HG03135 (cell line): Measurements from ENCODE around the gene ZNF793.
A peak's percentile ranks its signal among the peaks of the same experiment; 100 is the strongest.

Source experiments
- ATAC-seq: cut with Tn5 transposase; IDR thresholded peaks from one replicate; pipeline ENCODE4 v1.9.1; 2021; ENCODE audit warnings: mild to moderate bottlenecking, moderate library complexity; ENCODE audit not compliant: unreplicated experiment

Gene ZNF793

DNA sequence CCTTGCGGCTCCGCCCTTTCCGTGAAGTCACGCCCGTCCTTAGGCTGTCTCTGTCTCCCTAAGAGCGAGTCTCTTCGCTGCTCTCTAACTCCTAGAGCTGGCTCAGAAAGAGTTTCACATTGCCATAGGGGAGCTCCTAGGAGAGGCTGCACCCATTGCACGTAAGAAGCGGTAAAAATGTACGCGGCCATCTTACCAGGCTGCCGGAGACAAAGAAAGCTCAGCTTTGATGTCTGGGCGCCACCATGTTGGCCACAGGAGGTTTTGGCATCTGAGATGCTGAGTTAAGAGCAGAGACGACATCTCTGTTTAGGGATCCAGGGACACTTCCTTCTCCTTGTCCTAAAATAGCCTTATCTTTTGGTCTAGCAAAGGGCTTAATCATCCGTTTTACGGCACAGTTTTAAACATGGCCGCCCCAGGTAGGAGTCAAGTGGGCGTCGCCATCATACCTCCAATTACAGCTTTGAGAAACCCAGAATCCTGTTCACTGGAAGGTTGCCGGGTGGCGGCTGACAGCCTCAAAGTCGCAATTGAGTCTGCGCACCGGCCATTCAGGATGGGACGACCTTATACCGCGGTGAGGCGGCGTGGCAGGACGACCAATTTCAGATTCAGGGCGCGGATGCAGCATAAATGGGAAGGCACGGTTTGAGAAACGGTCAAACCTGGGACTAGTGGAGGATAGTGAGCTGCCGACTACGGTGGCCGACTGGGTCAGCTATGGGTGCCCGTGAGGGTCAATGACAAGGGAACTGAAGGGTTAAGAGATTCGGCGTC lies at the start of gene ZNF793:
ZNF793 (plus strand) TSS at position 553 of the 780 bp plus-strand sequence. CDS start 16,501 bp downstream, outside the sequence.
- no peak for ATAC-seq

DNA sequence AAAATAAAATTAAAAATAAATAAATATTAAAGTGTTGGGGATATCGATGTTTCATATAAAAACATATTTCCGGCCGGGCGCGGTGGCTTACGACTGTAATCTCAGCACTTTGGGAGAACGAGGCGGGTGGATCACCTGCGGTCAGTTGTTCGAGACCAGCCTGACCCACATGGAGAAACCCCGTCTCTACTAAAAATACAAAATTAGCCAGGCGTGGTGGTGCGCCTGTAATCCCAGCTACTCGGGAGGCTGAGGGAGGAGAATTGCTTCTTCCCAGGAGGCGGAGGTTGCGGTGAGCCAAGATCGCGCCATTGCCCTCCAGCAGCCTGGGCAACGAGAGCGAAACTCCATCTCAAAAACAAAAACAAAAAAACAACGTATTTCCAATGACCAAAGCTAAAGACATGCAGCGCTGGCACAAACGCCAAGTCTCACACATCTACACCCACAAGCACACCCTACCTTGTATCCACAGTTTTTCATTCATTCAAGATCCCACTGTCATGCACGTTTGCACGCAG lies 40.4 kb upstream of the ZNF793 start:
- no peak for ATAC-seq

DNA sequence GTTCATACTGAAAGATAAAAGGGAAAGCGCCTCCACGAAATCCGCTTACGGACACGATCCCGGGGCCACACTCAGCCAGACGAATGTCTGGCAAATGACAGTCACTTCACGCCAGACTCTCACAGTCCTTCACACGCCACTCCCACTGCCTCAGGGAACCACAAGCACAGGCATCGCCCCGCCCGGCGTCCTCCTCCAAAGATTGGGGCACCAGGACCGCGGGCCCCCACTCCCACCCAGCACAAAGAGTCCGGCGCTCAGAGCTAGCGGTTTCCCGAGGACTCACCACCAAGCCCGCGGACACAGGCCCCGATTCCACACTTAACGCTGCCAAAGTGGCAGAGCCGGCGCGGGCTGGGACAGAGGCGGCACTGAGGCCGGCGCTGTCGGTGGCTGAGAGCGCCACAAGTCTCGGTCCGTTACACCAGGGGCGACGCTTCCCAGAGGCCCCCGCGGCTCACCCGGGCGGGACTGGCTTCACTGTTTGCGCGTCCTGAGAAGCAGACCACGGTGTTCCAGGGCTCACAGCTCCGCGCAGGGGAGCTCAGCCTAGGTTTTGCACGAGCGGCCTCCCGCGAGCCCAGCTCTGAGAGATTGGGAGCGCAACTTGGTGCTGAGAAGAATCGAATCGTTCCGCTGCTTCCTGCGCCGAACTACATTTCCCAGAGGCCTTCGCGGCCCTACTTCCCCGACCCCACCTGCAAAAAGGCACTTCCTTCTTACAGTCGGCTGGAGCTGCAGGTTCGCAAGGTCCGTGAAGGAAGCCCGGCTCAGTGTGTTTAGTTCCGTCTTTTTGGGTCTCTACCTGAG lies 39.7 kb upstream of the ZNF793 start, which contains the start of gene ZNF569:
ZNF569 (minus strand) TSS at position 647 of the 810 bp plus-strand sequence. CDS start 22,523 bp downstream, outside the sequence.
- ATAC-seq, result peak; percentile 68

DNA sequence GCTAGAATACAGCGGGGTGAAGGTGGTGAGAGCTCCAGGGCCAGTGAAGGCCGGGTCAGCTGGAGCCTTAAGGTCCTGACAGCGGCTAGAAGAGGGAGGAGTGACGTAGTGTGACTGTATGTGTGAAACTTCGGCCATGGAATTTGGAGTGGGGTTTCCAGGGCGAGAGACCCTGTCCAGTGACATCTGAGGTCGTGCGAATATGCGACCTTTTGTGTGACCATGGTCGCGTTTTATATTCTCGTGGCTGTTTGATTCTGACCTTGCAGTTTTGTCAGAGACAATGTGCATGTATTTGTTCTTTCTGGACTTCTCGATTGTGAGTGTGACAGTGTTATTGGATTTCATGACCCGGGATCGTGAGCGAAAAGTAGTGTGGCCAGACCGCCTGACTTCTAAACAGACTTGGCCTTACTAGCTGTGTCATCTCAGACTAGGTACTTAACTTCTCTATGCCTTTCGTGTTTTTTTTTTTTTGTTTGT lies 39.1 kb upstream of the ZNF793 start:
- ATAC-seq, result no peak

DNA sequence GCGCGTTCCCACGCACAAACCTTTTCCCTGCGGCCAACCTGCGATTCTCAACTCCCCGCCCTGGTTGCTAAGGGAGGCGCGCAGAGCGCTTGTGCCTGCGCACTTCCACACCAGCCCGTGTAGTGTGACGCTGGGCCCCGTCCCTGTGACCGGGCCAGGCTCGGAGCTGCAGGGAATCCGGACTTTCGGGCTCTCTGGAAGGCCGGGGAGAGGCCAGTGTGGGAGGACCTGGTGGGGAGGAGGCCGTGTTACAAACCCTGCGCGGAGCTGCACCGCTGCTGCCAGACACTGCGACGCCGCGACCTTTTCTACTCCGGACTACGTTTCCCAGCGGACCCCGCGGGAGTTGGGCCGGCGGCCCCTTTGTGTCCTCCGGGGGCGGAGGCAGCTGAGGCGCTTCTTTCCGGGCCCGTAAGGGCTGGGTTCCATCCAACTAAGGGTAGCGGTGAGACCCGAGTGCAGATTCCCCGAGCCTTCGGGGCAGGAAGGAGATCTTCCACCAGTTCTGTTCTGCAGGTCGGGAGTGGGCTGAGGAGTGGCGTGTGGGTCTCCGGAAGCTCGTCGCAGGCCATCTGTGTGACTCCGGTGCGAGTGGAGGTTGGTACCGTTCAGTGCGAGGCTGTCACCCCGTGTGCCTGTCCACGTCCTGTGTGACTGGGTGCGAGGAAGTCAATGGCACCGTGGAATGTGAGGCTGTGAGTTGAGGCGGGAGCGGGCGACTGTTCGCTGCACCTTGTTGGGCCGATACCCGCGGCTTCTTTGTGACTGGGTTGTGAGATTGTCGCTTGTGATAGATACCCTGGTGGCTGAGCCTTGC lies 37.6 kb upstream of the ZNF793 start, which contains the start of gene ZNF570:
ZNF570 (plus strand) TSS at position 396 of the 817 bp plus-strand sequence. CDS start 999 bp downstream, outside the sequence.
- ATAC-seq, result peak; percentile 64

DNA sequence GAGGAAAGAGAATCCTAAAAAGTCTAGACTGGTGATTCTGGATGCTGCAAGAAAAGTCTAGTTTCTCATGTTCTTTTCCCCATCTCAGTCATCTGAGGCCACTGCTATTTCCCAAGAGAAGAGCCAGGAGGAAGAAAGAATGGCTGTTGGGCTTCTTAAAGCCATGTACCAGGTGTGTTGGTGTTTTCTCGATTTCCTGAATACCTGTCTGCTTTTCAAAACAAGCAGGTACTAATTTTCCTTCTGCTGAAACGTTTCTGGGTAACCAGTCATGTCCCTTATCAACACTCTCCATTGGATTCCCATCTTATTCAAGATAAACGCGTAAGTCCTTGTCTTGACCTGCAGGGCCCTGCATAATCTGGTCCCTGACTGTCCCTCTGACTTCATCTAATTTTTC lies 36.5 kb upstream of the ZNF793 start:
- no peak for ATAC-seq

DNA sequence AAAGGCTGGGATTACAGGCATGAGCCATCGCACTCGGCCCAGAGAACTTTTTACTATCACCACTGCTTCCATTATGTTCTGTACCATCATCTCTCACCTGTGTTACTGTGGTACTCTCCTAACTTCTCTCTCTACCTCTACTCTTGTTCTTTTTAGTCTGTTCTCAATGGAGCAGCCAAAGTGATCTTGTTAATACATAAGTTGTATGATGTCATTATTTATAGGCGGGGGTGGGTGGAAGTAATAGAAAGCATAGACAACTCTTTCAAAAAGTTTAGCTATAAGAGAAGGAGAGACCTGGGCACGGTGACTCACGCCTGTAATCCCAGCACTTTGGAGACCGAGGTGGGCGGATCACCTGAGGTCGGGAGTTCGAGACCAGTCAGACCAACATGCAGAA lies 34.6 kb upstream of the ZNF793 start:
- ATAC-seq, result no peak

DNA sequence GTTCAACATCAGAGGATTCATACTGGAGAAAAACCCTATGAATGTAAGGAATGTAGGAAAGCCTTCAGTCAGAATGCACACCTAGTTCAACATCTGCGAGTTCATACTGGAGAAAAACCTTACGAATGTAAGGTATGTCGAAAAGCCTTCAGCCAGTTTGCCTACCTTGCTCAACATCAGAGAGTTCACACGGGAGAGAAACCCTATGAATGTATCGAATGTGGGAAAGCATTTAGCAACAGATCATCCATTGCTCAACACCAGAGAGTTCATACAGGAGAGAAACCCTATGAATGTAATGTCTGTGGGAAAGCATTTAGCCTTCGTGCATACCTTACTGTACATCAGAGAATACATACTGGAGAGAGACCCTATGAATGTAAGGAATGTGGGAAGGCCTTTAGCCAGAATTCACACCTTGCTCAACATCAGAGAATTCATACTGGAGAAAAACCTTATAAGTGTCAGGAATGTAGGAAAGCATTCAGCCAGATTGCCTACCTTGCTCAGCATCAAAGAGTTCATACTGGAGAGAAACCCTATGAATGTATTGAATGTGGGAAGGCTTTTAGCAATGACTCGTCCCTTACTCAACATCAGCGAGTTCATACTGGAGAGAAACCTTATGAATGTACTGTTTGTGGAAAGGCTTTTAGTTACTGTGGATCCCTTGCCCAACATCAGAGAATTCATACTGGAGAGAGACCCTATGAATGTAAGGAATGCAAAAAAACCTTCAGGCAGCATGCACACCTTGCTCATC lies 22.2 kb upstream of the ZNF793 start:
- ATAC-seq, result no peak

DNA sequence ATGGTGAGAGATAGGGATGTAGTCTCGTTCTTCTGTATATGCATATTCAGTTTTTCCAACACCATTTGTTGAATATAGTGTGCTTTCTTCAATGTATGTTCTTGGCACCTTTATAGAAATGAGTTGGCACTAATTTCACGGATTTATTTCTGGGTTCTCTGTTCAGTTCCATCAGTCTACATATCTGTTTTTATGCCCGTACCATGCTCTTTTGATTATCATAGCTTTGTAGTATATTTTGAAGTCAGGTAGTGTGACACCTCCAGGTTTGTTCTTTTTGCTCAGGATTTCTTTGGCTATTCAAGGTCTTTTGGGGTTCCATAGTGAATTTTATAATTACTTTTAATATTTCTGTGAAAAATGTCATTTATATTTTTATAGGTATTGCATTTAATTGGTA lies 14.5 kb upstream of the ZNF793 start:
- ATAC-seq, result no peak

DNA sequence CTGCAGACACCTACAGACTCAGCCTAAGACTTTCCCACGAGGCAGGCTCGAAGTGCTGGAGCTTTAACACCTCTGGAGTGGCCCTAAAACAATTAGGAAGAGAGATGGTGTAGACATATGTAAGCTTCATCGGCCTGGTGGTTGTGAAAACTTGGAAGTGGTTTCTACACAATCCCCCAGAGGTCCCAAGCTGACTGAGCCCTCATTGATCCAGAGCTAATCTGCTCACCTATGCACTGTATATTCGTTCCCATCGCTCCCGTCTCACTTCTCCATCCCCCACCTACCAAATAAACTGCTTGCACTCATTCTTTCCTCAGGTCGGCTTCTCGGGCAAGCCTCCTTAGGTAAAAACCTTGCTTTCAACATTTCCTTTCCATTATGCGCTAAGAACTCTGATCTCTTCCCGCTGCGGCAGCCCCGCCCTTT lies 767 bp upstream of the ZNF793 start:
- ATAC-seq, result no peak

DNA sequence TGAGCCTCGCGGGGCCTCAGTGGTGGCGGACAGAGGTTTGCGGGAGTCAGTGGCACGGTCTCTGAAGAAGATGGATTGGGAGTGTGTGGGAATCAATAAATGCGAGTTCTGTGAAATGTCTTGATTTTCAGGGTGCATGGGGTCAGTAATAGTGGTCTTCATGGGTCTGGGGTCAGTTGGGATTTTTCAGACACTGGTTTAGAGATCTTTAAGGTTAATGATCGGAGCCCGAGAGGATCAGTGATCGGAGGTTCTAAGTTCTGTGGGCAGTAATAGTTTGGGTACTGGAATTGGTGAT lies 377 bp downstream of the ZNF793 start:
- ATAC-seq, result no peak

DNA sequence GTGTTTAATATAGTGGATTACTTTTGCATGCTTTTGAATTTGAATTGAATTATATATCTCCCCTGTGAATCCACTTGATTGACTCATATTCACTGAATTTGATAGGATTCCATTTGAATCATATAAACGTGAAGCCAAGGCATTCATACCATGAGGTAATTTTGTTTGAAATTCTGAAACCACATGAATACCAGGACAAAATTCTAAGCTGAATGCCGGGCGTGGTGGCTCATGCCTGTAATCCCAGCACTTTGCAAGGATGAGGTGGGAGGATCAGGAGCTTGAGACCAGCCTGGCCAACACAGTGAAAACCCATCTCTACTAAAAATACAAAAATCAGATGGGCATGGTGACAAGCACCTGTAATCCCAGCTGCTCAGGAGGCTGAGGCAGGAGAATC lies 4.4 kb downstream of the ZNF793 start:
- ATAC-seq, result no peak

DNA sequence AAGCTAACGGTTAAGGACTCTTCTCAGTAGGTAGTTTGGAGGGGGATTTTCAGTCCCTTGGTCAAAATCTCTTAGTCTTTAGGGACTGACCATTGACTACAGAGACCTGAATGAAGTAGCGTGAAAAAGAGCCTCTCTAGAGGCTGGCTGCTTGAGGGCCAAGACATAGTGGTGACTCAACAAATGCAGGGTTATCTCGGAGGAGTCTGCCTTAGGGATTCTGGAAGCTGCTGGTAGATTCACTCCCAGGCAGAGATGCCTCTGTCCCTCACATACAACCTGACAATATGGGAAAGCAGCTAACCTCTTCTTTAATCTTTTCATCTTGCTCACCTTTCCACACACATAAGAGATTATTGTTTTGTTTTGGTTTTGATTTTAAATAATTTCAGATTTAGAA lies 5.1 kb downstream of the ZNF793 start:
- ATAC-seq, result no peak

DNA sequence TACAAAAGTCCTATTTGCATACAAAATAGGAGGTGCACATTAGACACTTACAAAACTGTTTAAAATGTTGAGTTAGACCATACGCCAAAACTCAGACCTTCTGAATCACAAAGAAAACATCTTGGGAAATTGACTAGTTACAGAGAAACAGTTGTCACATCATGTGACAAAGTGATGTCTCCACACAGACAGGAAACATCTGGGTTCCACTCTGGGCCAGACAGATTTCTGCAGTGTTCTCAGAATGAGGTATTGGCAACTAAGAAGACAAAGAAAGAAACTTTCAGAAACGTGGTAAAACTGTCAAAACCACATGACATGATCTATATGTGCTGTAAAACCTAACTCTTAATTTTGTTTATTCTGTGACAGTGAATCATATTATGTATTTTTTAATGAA lies 6.7 kb downstream of the ZNF793 start:
- ATAC-seq, result no peak

DNA sequence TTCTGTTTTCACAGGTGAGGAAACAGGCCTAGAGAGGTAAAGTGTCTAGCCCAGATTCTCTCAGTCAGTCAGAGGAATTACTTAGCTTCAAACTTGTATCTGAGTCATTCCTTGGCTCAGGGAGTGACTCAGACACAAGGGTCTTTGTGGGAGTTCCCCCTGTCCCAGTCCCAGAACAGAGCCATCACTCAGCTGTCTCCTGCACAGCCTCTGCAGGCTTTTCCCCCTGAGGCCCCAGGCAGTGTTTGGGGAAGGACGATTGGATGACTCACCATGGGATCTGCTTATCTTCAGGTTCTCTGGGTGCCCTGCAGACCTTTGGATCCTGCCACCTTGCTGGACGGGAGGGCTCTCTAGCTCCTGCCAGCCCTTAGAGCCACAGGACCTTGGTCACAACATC lies 13.2 kb downstream of the ZNF793 start:
- no peak for ATAC-seq

DNA sequence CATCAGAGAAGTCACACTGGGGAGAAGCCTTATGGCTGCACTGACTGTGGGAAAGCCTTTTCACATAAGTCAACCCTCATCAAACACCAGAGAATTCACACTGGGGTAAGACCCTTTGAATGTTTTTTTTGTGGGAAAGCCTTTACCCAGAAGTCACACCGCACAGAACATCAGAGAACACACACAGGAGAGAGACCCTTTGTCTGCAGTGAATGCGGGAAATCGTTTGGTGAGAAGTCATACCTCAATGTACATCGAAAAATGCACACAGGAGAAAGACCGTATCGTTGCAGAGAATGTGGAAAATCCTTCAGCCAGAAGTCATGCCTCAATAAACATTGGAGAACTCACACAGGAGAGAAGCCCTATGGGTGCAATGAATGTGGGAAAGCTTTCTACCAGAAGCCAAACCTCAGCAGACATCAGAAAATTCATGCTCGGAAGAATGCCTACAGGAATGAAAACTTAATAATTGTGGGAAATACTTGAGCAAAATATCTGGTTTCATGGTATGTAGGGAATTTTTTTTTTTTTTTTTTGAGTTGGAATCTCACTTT lies 30.7 kb downstream of the ZNF793 start:
- ATAC-seq, result no peak

DNA sequence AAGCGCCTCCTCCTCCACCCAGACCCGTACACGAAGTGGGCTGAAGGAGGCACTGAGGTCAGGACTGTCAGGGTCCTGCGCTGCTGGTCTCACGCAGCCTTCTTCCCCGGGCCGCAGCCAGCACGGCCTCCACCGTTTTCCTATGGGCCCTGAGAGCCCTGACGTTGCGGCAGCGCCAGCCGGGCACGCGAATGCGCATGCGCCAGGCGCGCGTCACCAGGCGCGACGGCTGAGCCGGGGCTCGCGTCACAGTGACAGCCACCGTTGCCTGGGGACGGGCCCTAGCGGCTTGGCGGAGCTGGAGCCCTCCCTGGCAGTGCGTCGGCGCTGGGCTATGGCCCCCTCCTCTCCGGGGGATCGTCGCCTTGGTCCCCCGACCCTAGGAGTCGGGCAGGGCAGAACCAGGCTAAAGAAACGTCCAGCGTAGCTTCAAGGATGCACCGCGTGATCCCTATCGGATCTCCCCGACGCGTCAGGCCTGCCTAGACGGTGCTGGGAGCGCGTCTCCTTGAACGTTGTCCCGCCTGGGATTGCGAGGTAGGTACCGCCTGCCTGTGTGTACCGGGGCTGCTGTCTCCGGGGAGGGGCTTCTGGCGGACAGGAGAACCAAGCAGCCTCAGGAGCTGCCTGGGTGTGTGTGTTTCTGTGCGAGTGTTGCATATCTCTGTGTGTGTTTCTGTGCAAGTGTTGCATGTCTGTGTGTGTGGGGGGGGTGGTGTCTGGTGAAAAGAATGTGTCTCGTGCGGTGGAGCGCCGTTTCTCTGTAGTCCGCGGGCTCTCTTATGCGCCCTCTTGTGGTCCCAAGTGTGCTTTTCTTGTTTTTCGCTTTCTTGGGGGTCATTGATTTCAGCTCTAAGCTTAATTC lies 44.6 kb downstream of the ZNF793 start:
- no peak for ATAC-seq

DNA sequence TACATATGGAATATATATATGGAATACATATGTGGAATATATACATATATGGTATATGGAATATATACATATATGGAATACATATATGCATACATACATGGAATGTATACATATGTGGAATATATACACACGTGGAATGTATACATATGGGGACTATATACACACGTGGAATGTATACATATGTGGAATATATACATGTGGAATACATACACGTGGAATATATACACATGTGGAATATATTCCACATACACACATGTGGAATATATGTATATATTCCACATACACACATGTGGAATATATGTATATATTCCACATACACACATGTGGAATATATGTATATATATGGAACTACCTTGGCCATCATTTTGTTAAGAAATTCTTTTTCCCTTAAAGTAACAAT lies 56.8 kb downstream of the ZNF793 start:
- ATAC-seq, result no peak
